SH-SY5Y (cell line): ENCODE results near the gene MYO1F.

Experiments
- GATA2 ChIP-seq: IDR thresholded peaks from 2 replicates; pipeline ENCODE4 v1.6.1; 2011; ENCODE audit warnings: mild to moderate bottlenecking, low read depth, low read length
- GATA3 ChIP-seq: IDR thresholded peaks from 2 replicates; pipeline ENCODE4 v1.6.1; 2011; ENCODE audit warnings: low read depth, mild to moderate bottlenecking, low read length, moderate library complexity

GRCh38 chr19:8609279-8610040 lies 32.2 kb upstream of the MYO1F start:
- TF ChIP-seq GATA3 (no peak), GATA2 (no peak)
